Measurements from ENCODE around the gene DNAJB2. TPM values are rescaled to one million over a fixed set of nuclear protein-coding genes. Genes with fewer than 3 reads are reported as not detected.

Gene DNAJB2
- total and polyA plus RNA-seq, 2 of the 8 experiments (the other 6 are each of a cell fraction or from before 2014, with no cell fraction given) = 21.0 to 26.3 TPM

GRCh38 chr2:219266232-219266631 lies 12.9 kb upstream of the DNAJB2 start:
- Histone ChIP-seq H3K23ac (ENCODE audit: insufficient read length) (no peak overlapping the region), H4K91ac (replicated peaks; ENCODE audit: insufficient read length, low read length) (no peak overlapping the region), H2AFZ (ENCODE audit: low read length) (no peak overlapping the region), H3K23me2 (ENCODE audit: low read depth, low read length) (no peaks in the 10 kb centered on the region), H3K27me3 (replicated peaks in 1 of 4; ENCODE audit: control insufficient read depth in 3 of 4, extremely low read depth in 1 of 4, insufficient read depth in 3 of 4, low read length in 3 of 4) (peaks cover 0 to 4% (median 2%) of the 10 kb centered on the region in 4 experiments; a peak in 3 of 7 replicates), H3K4ac (replicated peaks; ENCODE audit: insufficient read length, low read depth, low read length) (no peak overlapping the region), H4K5ac (ENCODE audit: insufficient read length, low read depth, low read length) (no peak overlapping the region), H3K4me2 (ENCODE audit: insufficient read depth in 1 of 2, low read depth in 2 of 2, low read length in 2 of 2) (no peak overlapping the region), H2BK120ac (replicated peaks; ENCODE audit: low read depth, low read length) (no peak overlapping the region), H3K56ac (replicated peaks; ENCODE audit: insufficient read length, low read depth, low read length) (no peak overlapping the region), H3K79me1 (ENCODE audit: low read depth, low read length) (no peaks in the 10 kb centered on the region), H2BK5ac (ENCODE audit: low read depth, low read length) (no peak overlapping the region), H3K14ac (ENCODE audit: insufficient read length) (no peak overlapping the region), H3K27ac (ENCODE audit: low read depth, low read length) (no peak overlapping the region), H3K4me3 (ENCODE audit: extremely low read depth in 1 of 4, insufficient read depth in 2 of 4, low read depth in 3 of 4, low read length in 4 of 4) (no peak overlapping the region), H2BK20ac (ENCODE audit: low read length) (no peak overlapping the region), H4K8ac (ENCODE audit: extremely low read depth, insufficient read depth, low read length) (no peak overlapping the region), H4K20me1 (replicated peaks in 1 of 2; ENCODE audit: control insufficient read depth in 1 of 2, insufficient read depth in 2 of 2, low read length in 2 of 2) (no peaks in the 10 kb centered on the region), H3K79me2 (ENCODE audit: control insufficient read depth in 1 of 2, insufficient read depth in 2 of 2, low read length in 2 of 2) (no peaks in the 10 kb centered on the region), H3K18ac (ENCODE audit: extremely low read depth, low read length) (no peak overlapping the region), H3K4me1 (replicated peaks in 1 of 4; ENCODE audit: control insufficient read depth in 3 of 4, insufficient read depth in 4 of 4, low read length in 3 of 4) (no peaks in the 10 kb centered on the region), H3K9ac (replicated peaks in 1 of 4; ENCODE audit: extremely low read depth in 1 of 4, low read depth in 3 of 4, low read length in 3 of 4) (no peak overlapping the region), H3K36me3 (ENCODE audit: control insufficient read depth in 2 of 4, insufficient read depth in 4 of 4, low read length in 3 of 4) (no peaks in the 10 kb centered on the region), H2BK12ac (ENCODE audit: low read depth, low read length) (no peak overlapping the region), H2AK5ac (ENCODE audit: low read depth, low read length) (no peak overlapping the region), H2BK15ac (ENCODE audit: low read length) (no peak overlapping the region), H3K9me3 (ENCODE audit: insufficient read depth in 2 of 2, low read depth in 1 of 2, low read length in 1 of 2) (no peaks in the 10 kb centered on the region)
- DNase-seq (ENCODE audit: low read depth in 1 of 2, low spot score in 2 of 2) (no peak), FAIRE-seq (no peak)
- POLR2A ChIA-PET (ENCODE audit: partially characterized antibody) = no interaction called here
- 71% methylated on average over 5 of the region's 5 CpGs; no CpG with 5 or more reads in 1 of the 2 experiments for WGBS, 2 experiments (ENCODE audit: extremely low coverage in 1 of 2, insufficient coverage in 1 of 2, insufficient read length in 1 of 2, insufficient replicate concordance in 2 of 2, low coverage in 1 of 2, low lambda C conversion rate in 2 of 2, missing lambda C conversion rate in 1 of 2)
- CTCF ChIA-PET (ENCODE audit: partially characterized antibody) = interaction anchor here (0.9 to 4.9 kb wide), 5 partner anchors 11 to 107 kb away, joined by 3 to 25 read pairs (median 3); partner anchors contain the start of gene DNAJB2
- TF ChIP-seq CHD1 (IDR thresholded peaks at IDR 0.05; ENCODE audit: low read depth, low read length) = no peak
- no peak for TF ChIP-seq SIX5 (IDR thresholded peaks at IDR 0.05; ENCODE audit: low read depth, low read length)
- no peak for TF ChIP-seq ZNF274 (IDR thresholded peaks at IDR 0.05; ENCODE audit: borderline replicate concordance, extremely low read depth, low read length)
- no peak for TF ChIP-seq EGR1 (IDR thresholded peaks at IDR 0.05; ENCODE audit: borderline replicate concordance, low read depth, low read length)
- no peak for TF ChIP-seq POU5F1 (IDR thresholded peaks at IDR 0.05; ENCODE audit: low read depth, low read length)
- TF ChIP-seq GTF2F1 (IDR thresholded peaks at IDR 0.05; ENCODE audit: borderline replicate concordance, low read depth, low read length) = no peak
- TF ChIP-seq SIN3A (conservative IDR thresholded peaks at IDR 0.05 in 1 of 2, IDR thresholded peaks at IDR 0.05 in 1 of 2; ENCODE audit: low read depth in 1 of 2, low read length in 2 of 2) = no peak
- no peak for TF ChIP-seq CHD2 (IDR thresholded peaks at IDR 0.05; ENCODE audit: low read length)
- TF ChIP-seq, protein P1, sequence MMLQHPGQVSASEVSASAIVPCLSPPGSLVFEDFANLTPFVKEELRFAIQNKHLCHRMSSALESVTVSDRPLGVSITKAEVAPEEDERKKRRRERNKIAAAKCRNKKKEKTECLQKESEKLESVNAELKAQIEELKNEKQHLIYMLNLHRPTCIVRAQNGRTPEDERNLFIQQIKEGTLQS (IDR thresholded peaks at IDR 0.05; ENCODE audit: insufficient read depth, low read depth, low read length) = no peak
- TF ChIP-seq JUN (IDR thresholded peaks at IDR 0.05; ENCODE audit: low read depth, low read length) = no peak
- no peak for TF ChIP-seq RBBP5 (IDR thresholded peaks at IDR 0.05; ENCODE audit: borderline replicate concordance, low read depth, low read length)
- no peak for TF ChIP-seq SIRT6 (IDR thresholded peaks at IDR 0.05; ENCODE audit: low read length)
- no peak for TF ChIP-seq TCF12 (IDR thresholded peaks at IDR 0.05; ENCODE audit: low read depth, low read length)
- no peak for TF ChIP-seq JUND (IDR thresholded peaks at IDR 0.05; ENCODE audit: low read length)
- no peak for TF ChIP-seq RXRA (IDR thresholded peaks at IDR 0.05; ENCODE audit: insufficient read depth, low read depth, low read length)

All from H1 (cell line).